ENCODE data around the gene HEXD. TPM values are rescaled to one million over a fixed set of nuclear protein-coding genes. Genes with fewer than 3 reads are reported as not detected.
A peak's percentile ranks its signal among the peaks of the same experiment; 100 is the strongest.
"Not testable (repeated sequence)": the region's sequence is repeated elsewhere in the genome, so short reads cannot be mapped to it uniquely, and the experiment has no call there.

The HEXD gene
- total RNA-seq, 1 donor from 2014 or later: 11.4 TPM

DNA sequence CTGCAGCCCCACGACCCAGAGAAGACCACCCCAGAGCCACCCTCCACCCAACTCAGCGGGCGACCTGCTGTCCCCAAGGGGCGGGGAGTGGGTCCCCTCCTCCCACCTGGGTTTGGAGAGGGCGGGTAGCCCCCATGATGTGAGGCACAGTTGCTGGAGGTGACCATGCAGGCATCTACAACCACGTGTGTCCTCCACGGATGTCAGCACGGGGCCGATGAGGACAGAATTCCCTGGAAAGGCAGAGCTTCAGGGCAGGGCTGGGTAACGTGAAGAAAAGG, 39.5 kb upstream of the HEXD start:
- no peak for DNase-seq (ENCODE audit: low read depth)
- TF ChIP-seq, protein P1, sequence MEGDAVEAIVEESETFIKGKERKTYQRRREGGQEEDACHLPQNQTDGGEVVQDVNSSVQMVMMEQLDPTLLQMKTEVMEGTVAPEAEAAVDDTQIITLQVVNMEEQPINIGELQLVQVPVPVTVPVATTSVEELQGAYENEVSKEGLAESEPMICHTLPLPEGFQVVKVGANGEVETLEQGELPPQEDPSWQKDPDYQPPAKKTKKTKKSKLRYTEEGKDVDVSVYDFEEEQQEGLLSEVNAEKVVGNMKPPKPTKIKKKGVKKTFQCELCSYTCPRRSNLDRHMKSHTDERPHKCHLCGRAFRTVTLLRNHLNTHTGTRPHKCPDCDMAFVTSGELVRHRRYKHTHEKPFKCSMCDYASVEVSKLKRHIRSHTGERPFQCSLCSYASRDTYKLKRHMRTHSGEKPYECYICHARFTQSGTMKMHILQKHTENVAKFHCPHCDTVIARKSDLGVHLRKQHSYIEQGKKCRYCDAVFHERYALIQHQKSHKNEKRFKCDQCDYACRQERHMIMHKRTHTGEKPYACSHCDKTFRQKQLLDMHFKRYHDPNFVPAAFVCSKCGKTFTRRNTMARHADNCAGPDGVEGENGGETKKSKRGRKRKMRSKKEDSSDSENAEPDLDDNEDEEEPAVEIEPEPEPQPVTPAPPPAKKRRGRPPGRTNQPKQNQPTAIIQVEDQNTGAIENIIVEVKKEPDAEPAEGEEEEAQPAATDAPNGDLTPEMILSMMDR (conservative IDR thresholded peaks at IDR 0.05; ENCODE audit: low read depth, low read length): no peak
- H3K4me3 ChIP-seq (ENCODE audit: low read depth, low read length): no peak overlapping the region

DNA sequence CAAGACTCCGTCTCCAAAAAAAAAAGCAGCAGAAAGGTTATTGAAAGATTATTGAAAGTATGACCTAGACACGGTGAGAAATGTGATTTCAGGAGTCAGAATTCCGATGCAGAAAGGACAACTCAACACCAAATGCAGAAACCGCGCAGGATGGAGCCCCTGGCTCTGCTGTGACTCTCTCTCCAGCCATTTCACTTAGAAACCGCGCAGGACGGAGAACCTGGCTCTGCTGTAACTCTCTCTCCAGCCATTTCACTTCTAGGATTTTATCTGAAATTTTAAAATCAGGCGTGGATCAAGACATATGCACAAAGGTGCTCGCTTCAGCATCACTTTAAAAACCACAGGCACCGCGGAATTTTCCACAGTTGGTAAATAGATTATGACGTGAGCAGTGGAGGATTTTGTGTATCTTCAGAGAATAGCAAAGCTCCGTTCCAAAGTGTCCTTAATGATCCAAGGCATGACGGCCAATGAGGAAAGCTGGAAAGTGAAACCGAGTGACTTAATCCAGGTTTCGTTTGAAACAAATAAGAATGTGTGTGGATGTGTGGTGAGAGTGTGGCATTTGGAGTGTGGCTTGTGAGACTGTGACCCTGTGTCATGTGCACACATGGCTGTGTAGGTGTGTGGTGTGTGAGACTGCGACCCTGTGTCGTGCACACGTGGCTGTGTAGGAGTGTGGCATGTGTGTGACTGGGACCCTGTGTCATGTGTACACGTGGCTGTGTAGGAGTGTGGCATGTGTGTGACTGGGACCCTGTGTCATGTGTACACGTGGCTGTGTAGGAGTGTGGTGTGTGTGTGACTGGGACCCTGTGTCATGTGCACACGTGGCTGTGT, 37.1 kb upstream of the HEXD start:
- DNase-seq (ENCODE audit: low read depth): peak; percentile 36
- TF ChIP-seq, protein P1 (conservative IDR thresholded peaks at IDR 0.05; ENCODE audit: low read depth, low read length): no peak
- H3K4me3 ChIP-seq (ENCODE audit: low read depth, low read length): no peak overlapping the region

DNA sequence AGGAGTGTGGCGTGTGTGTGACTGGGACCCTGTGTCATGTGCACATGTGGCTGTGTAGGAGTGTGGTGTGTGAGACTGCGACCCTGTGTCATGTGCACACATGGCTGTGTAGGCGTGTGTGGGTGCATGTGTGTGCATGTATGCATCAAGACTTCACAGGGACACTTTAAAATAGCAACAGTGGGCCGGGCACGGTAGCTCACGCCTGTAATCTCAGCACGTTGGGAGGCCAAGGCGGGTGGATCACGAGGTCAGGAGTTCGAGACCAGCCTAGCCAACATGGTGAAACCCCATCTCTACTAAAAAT, 36.5 kb upstream of the HEXD start:
- not testable (repeated sequence) for DNase-seq (ENCODE audit: low read depth); H3K4me3 ChIP-seq (ENCODE audit: low read depth, low read length)

DNA sequence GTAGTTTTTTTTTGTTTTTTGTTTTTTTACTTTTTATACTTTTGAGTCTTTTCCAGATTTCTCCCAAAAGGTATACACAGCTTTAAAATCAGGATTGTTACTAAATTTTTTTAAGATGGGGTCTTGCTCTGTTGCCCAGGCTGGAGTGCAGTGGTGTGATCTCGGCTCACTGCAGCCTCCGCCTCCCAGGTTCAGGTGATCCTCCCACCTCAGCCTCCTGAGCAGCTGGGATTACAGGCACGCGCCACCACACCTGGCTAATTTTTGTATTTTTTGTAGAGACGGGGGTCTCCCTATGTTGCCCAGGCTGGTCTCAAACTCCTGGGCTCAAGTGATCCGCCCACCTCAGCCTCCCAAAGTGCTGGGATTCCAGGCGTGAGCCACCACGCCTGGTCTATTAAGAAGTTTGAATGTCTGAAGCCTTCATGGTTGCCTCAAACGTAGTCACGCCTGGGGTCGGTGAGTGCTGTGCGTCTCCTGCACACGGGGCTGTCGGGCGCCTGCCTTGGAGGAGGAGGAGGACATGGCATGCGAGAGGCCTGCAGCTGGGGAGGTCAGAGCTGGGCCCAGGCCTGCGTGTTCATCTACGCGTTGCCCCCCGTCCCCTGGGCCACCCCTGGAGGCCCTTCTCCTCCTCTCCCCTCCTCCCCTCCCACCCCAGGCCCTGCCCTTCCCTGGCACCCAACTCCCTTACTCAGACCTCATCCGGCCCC, 35.8 kb upstream of the HEXD start:
- H3K4me3 ChIP-seq (ENCODE audit: low read depth, low read length); DNase-seq (ENCODE audit: low read depth): not testable (repeated sequence)

DNA sequence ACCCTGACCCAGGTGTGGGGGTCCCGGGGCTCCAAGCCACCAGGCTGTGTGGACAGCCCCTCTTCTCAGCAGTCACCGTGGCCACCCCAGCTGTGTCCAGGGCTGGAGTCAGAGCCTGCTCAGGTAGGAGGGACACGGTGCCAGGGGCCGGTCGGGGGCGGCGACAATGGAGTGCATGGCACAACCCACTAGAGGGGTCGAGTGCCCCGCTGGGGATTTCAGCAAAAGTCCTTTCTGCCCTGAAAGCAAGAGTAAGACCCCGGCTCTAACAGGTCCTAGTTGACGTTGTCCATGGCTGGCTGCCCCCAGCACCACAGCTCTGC, 35.3 kb upstream of the HEXD start:
- H3K4me3 ChIP-seq (ENCODE audit: low read depth, low read length): no peak overlapping the region
- TF ChIP-seq, protein P1 (conservative IDR thresholded peaks at IDR 0.05; ENCODE audit: low read depth, low read length): no peak
- DNase-seq (ENCODE audit: low read depth): no peak

DNA sequence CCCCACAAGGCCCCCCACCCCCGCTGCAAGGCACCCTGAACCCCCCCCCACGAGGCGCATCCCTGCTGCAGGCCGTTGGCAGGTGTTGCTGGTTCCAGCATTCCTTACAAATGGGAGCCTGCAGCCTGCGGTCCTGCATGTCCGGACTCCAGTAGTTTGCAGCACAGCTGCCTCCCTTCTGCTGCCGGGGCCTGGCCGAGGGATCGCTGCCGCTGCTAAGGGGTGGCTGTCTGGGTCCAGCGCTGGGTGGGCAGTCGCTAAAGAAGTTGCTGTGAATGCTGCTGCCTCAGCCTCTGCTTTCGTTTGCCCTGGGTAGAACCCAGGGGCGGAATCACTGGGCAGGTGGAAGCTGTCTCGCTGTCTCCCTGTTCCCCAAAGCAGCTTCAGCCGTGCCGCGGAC, 34.7 kb upstream of the HEXD start:
- TF ChIP-seq, protein P1 (conservative IDR thresholded peaks at IDR 0.05; ENCODE audit: low read depth, low read length): no peak
- H3K4me3 ChIP-seq (ENCODE audit: low read depth, low read length): no peak overlapping the region
- DNase-seq (ENCODE audit: low read depth): no peak

DNA sequence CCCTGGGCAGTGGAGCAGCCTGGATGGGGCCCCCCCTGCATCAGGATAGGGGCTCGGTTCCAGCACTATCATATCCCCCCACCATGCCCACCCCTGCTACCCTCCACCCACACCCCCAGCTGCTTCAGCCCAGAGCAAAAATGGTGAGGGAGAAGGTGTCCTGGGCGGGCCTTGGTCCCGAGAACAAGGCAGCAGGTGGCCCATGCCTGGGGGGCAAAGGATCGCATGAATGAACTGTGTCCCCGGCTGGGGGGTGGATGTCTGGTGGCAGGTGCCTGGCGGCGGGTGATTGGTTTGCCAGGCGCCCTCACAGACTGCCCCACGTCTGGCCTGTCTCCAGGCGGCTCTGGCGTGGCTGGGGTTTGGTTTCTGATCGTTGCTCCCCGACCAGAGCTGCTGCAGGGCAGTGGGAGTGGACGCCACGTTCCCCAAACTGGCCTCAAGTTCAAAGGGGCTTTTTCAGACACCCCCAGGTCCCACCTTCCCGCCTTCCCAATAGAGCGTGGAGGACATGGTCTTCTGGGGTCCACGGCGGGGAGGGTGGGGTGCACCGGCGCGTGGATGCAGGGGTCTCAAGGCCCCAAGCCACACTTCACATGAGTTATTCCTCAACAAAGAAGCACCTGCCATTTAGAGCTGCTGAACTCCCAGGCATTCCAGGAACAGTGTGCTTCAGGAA, 34.0 kb upstream of the HEXD start:
- TF ChIP-seq, protein P1 (conservative IDR thresholded peaks at IDR 0.05; ENCODE audit: low read depth, low read length): no peak
- DNase-seq (ENCODE audit: low read depth): no peak

More for the DNA sequence above, 34.0 kb upstream of the HEXD start:
- no peak overlapping the region for H3K4me3 ChIP-seq (ENCODE audit: low read depth, low read length)
